B cell (primary cell): Measurements from ENCODE around the gene GAD1.

ENCODE experiments used
- CTCF ChIP-seq: fragments of 200-600 bp; IDR thresholded peaks from one replicate; pipeline ENCODE4 v1.8.0; 2022; ENCODE audit warnings: antibody characterized with exemption, mild to moderate bottlenecking
- EZH2 ChIP-seq: IDR thresholded peaks from 2 replicates; pipeline ENCODE4 v1.6.1; 2012; ENCODE audit warnings: borderline replicate concordance, low read depth, mild to moderate bottlenecking, moderate library complexity, low read length; ENCODE audit not compliant: insufficient read depth, poor library complexity, severe bottlenecking

- TF ChIP-seq CTCF (no peak), EZH2 (no peak)
Measured at GRCh38 chr2:170815311-170815710, 1.4 kb upstream of the GAD1 start.
